ENCODE data around the gene DLG5.

Gene DLG5

GRCh38 chr10:77910524-77911145 lies 15.9 kb downstream of the DLG5 start:
- no peak for DNase-seq

DNA sequence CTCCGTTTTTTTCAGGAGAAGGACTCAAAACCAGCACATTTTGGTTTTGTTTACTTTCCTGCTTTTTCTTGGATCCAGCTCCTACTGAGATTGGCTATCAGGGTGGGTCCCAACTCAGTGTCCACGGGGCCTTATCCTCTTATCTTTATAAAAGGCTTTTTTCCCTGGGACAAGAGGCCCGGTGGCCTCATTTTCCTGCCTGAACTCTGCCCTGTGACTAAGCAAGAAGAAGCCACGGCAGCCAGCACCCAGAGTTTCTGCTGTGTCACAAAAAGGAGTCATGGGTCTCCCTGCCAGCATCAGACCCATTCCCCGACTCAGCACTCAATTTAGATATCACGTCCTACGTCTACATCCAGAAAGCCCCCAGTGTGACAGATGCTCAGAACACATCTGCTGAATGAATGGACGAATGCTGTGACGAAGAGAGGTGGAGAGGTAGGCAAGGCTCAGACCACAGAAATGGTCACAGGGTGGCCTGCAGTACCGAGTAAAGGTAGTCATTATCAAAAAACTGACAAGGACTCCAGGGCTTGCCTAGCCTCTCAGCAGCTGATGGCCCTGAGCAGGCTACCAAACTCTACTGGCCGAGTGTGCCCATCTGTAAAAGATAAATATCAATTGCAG lies 16.7 kb downstream of the DLG5 start:
- peak; percentile 48 for DNase-seq

DNA sequence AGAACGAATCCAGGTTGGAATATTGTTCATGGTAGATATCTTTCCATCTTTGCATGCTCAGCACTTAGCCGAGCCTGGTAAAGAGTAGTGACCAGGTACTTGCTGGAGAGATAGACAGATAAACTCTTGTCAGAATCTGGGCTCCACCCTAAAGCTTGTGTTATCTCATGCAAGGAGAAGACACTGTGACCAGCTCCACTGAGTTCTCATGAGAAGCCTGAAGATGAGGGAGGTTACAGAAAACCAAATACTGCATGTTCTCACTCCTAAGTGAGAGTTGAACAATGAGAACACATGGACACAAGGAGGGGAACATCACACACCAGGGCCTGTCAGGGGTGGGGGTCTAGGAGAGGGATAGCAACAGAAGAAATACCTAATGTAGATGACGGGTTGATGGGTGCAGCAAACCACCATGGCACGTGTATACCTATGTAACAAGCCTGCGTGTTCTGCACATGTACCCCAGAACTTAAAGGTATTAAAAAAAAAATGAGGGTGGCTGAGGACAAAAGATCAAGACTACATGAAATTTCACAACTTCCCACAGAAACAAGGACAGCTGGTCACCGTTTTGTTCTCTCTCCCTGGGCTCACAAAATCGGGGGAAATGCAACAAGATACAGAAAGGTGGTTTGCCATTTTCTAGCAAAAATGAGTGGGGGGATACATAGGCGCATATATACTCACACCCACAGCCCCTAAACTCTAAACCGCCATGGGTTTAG lies 17.4 kb downstream of the DLG5 start:
- DNase-seq = peak; percentile 37

DNA sequence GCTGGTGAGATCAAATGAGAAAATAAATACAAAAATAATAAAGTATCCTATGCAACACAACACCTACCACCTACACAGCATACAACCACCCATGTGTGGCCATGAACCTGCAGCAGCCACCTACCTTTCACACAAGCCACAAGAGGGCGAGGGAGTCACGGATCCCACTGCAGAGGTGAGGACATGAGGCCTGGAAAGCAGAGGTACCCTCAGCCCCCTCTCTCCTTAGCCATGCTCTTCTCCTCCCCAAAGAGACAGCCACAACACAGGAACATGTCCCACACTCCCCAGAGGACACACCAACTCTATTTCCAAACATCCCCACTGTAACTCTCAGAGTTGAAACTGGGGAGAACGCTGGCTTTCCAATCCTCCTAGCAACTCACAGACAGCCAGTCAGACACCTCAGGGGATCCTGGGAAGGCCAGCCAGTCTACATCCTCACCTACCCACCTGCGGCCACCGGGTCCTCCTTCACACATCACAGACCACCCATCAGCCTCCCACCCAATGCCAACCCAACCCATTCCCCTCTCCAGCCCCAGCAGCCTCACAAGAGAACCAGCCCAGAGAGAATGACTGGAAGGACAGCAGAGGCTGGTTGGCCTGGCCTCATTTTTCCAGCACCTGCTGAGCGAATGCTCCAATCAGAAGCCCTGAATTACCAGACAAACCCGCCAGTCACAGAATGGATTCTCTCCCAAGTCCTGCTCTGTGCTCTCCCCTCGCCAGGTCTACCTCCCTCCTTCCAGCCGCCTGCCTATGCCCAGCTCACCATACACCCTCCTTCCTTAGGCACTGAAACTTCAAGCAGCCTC lies 18.4 kb downstream of the DLG5 start:
- peak; percentile 36 for DNase-seq

- DNase-seq = no peak
Measured at GRCh38 chr10:77907462-77907861, 19.1 kb downstream of the DLG5 start.

- DNase-seq = peak; percentile 24
Measured at GRCh38 chr10:77906951-77907421, 19.6 kb downstream of the DLG5 start.

- DNase-seq = no peak
Measured at GRCh38 chr10:77905781-77906180, 20.8 kb downstream of the DLG5 start.

- no peak for DNase-seq
Measured at GRCh38 chr10:77905086-77905748, 21.3 kb downstream of the DLG5 start.

DNA sequence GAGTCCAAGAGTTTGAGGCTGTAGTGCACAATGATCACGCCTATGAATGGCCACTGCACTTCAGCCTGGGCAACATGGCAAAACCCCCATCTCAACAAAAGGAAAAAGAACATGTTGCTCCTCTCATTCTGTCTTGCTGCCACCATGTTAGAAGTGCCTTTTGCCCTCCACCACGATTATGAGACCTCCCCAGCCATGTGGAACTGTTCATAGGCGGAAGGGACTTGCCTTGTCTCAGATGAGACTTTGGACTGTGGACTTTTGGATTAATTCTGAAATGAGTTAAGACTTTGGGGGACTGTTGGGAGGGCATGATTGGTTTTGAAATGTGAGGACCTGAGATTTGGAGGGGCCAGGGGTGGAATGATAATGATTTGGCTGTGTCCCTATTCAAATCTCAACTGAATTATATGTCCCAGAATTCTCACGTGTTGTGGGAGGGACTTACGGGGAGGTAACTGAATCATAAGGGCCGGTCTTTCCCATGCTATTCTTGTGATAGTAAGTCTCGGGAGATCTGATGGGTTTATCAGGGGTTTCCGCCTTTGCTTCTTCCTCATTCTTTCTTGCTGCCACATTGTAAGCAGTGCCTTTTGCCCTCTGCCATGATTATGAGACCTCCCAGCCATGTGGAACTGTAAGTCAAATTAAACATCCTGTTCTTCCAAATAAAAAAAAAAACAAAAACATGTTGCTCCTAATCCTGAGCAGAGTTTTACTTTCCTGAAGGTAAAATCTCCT lies 22.3 kb downstream of the DLG5 start:
- DNase-seq = no peak

DNA sequence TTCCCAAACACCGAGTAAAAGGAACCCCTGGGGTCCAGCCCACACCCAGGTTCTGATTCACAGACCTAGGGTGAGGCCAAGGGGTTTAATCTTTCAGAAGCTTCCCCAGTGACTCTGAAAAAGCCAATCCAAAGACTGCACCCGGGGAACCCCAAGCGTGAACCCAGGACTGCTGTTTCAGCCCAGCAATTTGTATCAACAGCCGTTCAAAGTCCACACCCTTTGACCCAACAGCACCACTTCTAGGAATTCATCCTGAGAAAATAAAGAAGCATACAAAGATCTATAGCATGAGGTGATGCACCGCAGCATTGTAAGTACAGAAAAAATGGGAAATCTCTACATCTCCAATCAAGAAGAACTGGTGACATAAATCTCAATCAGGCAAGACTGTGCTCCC lies 24.4 kb downstream of the DLG5 start:
- no peak for DNase-seq

- DNase-seq = no peak
Measured at GRCh38 chr10:77901743-77902142, 24.8 kb downstream of the DLG5 start.

DNA sequence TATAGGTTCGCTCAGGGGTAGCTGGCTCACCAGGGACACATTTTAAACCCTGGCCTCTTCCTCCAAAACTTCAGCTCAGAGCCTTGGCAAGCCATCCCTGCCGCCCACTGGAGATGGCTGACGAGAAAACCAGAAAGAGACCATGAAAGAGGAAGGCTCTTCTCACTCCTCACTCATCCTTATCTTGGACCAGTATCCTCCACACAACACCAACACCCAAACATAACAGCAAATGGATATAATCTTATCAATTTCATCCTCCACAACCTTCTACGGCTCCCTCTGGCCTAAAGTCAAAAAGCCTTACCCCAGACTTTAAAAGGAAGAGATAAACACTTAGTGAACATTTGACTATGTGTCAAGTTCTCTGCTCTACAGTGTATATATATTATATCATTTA lies 26.9 kb downstream of the DLG5 start:
- peak; percentile 27 for DNase-seq

GRCh38 chr10:77899080-77899477 lies 27.5 kb downstream of the DLG5 start:
- DNase-seq = peak; percentile 72

- DNase-seq = no peak
Measured at GRCh38 chr10:77898323-77899079, 28.1 kb downstream of the DLG5 start.

- no peak for DNase-seq
Measured at GRCh38 chr10:77896058-77896457, 30.5 kb downstream of the DLG5 start.

DNA sequence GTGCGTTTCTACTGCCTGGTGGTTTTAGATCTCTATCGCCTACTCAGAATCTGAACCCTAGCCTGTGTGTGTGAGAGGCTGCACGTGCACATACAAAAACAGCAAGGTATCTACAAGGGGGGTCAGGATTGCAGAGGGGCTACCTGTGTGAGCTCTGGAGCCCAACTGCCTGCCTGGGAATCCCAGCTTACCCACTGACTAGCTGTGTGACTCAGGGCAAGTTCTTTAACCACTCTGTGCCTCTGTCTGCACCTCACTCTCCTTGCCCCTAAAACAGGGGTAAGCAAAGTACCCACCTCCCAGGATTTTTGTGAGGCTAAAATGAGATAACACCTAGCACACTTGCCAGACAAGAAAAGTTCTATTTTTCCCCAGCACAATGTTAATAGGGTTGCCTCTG lies 32.5 kb downstream of the DLG5 start:
- DNase-seq = no peak

- DNase-seq = no peak
Measured at GRCh38 chr10:77893386-77893785, 33.2 kb downstream of the DLG5 start.

DNA sequence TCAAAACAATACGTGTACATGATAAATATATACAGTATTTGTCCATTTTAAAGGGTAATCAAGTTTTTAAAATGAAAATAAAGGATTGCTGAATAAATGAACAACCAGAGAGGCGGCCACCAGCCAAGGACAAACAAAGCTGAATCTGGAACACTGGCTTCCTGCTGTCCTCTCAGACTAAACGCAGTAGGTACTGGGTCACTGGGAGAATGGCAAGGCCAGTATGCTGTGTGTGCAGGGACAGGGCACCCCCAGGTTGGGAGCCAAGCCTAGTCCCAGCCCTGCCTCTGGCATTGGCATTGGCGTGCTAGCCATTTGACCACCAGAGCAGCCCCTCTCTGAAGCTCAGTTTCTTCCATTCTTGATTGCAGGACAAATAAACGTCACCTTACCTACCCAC lies 33.8 kb downstream of the DLG5 start:
- no peak for DNase-seq

- DNase-seq = no peak
Measured at GRCh38 chr10:77892021-77892739, 34.4 kb downstream of the DLG5 start.

DNA sequence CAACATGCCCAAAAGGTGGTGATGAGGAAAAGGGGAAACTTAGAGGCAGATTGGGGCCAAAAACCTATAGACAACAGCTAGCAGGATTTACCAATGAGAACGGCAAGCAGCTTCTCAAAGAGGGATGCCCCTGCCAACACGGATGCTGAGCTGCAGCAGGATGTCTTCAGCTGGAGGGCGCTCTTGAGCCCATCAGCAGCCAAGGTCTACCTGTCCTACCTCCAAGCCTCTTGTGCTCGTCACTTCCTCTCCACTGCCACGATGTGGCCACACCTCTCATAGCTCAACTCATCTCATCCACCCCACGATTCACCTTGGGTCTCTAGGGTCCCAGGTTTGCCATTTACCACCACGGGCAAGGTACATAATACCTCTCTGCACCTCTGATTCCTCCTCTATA lies 36.5 kb downstream of the DLG5 start:
- DNase-seq = no peak

Measured in hematopoietic multipotent progenitor cell treated with erythropoietin and hydrocortisone succinate and interleukin-3 and kit ligand, for 6 days (in vitro differentiated cells).